ENCODE measurements around the gene NOB1. TPM values are rescaled to one million over a fixed set of nuclear protein-coding genes. Genes with fewer than 3 reads are reported as not detected.

Gene NOB1
- total RNA-seq, 1 experiment from 2014 or later: 101 TPM

- Histone ChIP-seq H3K23me2 (ENCODE audit: insufficient read length, low read depth, low read length, poor library complexity, severe bottlenecking) (no peaks in the 10 kb centered on the region), H3K14ac (ENCODE audit: insufficient read depth, low read length) (no peak overlapping the region), H4K5ac (ENCODE audit: insufficient read length, low read depth, low read length) (no peak overlapping the region), H3K4me2 (ENCODE audit: insufficient read depth, insufficient read length, low read length) (no peak overlapping the region), H3K27me3 (ENCODE audit: insufficient read depth, low read length) (no peaks in the 10 kb centered on the region), H4K8ac (replicated peaks; ENCODE audit: insufficient read length, low read depth, low read length) (no peak overlapping the region), H3K79me1 (ENCODE audit: insufficient read depth, low read depth, low read length, poor library complexity, severe bottlenecking) (no peaks in the 10 kb centered on the region), H4K91ac (ENCODE audit: insufficient read length, low read depth, low read length) (no peak overlapping the region), H2BK120ac (ENCODE audit: low read depth, low read length, poor library complexity, severe bottlenecking) (no peak overlapping the region), H2AFZ (ENCODE audit: low read length) (no peak overlapping the region), H3T11ph (ENCODE audit: low read length) (no peak overlapping the region), H3K4ac (ENCODE audit: low read depth, low read length) (no peak overlapping the region), H4K20me1 (ENCODE audit: control insufficient read depth, insufficient read depth, insufficient read length) (no peaks in the 10 kb centered on the region), H3K9ac (ENCODE audit: extremely low read depth, insufficient read length, low read length) (no peak overlapping the region), H3K18ac (ENCODE audit: insufficient read length, low read depth, low read length) (no peak overlapping the region), H2BK20ac (ENCODE audit: low read depth, low read length, poor library complexity, severe bottlenecking) (no peak overlapping the region), H2BK15ac (ENCODE audit: low read depth, low read length) (no peak overlapping the region), H3K27ac (ENCODE audit: insufficient read length, low read depth, low read length) (no peak overlapping the region), H3K4me1 (ENCODE audit: insufficient read depth, low read length) (no peaks in the 10 kb centered on the region), H3K23ac (ENCODE audit: insufficient read length, low read depth, low read length) (no peak overlapping the region), H3K79me2 (ENCODE audit: insufficient read depth, low read length) (no peaks in the 10 kb centered on the region), H3K9me3 (ENCODE audit: control insufficient read depth, low read depth, low read length) (no peaks in the 10 kb centered on the region), H3K56ac (ENCODE audit: insufficient read length, low read depth, low read length) (no peak overlapping the region), H2BK12ac (ENCODE audit: insufficient read length, low read depth, low read length) (no peak overlapping the region), H2BK5ac (ENCODE audit: insufficient read length, low read length) (no peak overlapping the region), H2AK5ac (ENCODE audit: insufficient read length, low read length) (no peak overlapping the region)
- Mint-ChIP-seq H3K27ac (peak overlapping the region in 2 of 3 experiments; percentile 86 to 94; a peak in 2 of 7 replicates), H3K4me3 (peak overlapping the region; percentile 19 to 35; a peak in 3 of 5 replicates), H3K27me3 (ENCODE audit: low read depth) (no peaks in the 10 kb centered on the region), H3K36me3 (ENCODE audit: insufficient read depth in 1 of 3, low read depth in 3 of 3) (peaks cover 5 to 20% (median 17%) of the 10 kb centered on the region in 3 experiments; a peak in 6 of 7 replicates), H3K9me3 (no peaks in the 10 kb centered on the region), H3K4me1 (peaks cover 5 to 17% of the 10 kb centered on the region in 2 experiments)
- peak; percentile 54 for DNase-seq
- no CpG with 5 or more reads among the region's 19 CpGs for WGBS (ENCODE audit: extremely low coverage, insufficient read length, low lambda C conversion rate)
- TF ChIP-seq CTCF (conservative IDR thresholded peaks at IDR 0.05): peak; percentile 92
Observed at GRCh38 chr16:69796285-69797118, 41.8 kb upstream of the NOB1 start.

Data from H9 (cell line).